SK-N-MC (cell line): ENCODE data around the gene ENTREP1.

ENCODE experiments used
- EZH2 ChIP-seq: fragments of 200-600 bp; sonication (generic); IDR thresholded peaks from one replicate; pipeline ENCODE4 v1.6.1; 2017; ENCODE audit warnings: antibody characterized with exemption
- POLR2AphosphoS5 ChIP-seq: IDR thresholded peaks from 2 replicates; pipeline ENCODE4 v1.6.1; 2012; ENCODE audit warnings: mild to moderate bottlenecking, low read depth, low read length, borderline replicate concordance

DNA sequence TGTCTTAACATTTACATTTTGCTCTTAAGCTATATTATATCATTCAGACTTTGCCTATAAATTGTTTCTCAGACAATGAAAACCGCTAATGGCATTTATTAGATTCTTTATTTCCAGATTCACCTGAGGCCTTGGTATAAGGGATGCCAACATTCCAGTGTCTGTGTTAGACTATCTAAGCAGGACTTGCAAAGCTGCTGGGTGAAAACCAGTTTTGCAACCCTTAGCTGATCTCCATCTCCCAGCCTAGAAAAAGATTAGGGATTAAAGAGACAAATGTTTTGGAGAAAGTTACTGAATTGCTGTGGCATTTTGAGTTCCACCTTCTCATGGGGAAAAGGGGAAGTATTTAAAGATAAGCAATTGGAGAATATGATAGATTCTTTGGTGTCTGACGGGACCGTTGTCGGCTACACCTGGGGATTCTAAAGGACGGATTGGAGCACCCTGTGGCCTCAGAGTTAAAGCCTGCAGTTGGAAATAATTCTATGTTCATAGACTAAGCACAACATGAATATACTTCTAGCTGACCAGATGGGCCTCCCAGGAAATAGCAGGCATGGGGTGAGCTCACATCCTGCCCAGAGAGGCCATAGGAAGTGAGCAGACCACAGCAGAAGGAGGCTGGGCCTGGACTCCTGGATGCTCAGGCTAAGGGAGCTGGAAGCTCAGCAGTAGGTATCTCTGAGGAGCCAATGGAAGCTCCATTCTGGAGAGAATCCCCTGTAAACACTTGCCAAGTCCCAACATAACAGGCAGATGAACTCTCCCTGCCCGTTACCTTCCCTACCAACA, 21.8 kb downstream of the ENTREP1 start:
- no peak for TF ChIP-seq EZH2
- TF ChIP-seq POLR2AphosphoS5, result no peak
